Breast epithelium (tissue), 4 donors: ENCODE results near the gene KRTAP5-5. TPM values are rescaled to one million over a fixed set of nuclear protein-coding genes. Genes with fewer than 3 reads are reported as not detected.
"Not testable (repeated sequence)": the region's sequence is repeated elsewhere in the genome, so short reads cannot be mapped to it uniquely, and the experiment has no call there.

ENCODE experiments used
- DNase-seq, 2 donors: peaks; one replicate each; pipeline ENCODE4 v3.0.0-alpha.2; 2019; ENCODE audit warnings: low spot score in 2 of 2
- H3K27ac ChIP-seq, 2 donors: fragments of 200-600 bp; sonication (generic) in 1 of 2; one replicate each; pipeline ENCODE4 v1.5.1; 2016 to 2019; ENCODE audit warnings: mild to moderate bottlenecking in 1 of 2
- H3K27me3 ChIP-seq, 2 donors: fragments of 200-600 bp; sonication (generic) in 1 of 2; one replicate each; pipeline versions ENCODE4 v1.5.1 to v1.6.0; 2017 to 2019; ENCODE audit warnings: control low read depth in 1 of 2, mild to moderate bottlenecking in 1 of 2
- H3K36me3 ChIP-seq: fragments of 200-600 bp; one replicate; pipeline ENCODE4 v1.5.1; 2019
- H3K4me1 ChIP-seq, 2 donors: fragments of 200-600 bp; sonication (generic); one replicate each; pipeline ENCODE4 v1.5.1; 2016 to 2019; ENCODE audit warnings: control low read depth in 1 of 2
- H3K4me3 ChIP-seq, 3 donors: fragments of 200-600 bp; sonication (generic); 1 replicate in 2 of 3; 2 replicates in 1 of 3; pipeline ENCODE4 v1.5.1; 2016 to 2019; ENCODE audit warnings: mild to moderate bottlenecking in 3 of 3, moderate library complexity in 2 of 3
- H3K9me3 ChIP-seq, 2 donors: fragments of 200-600 bp; sonication (generic) in 1 of 2; one replicate each; pipeline ENCODE4 v1.5.1; 2016 to 2019; ENCODE audit warnings: control low read depth in 1 of 2
- CTCF ChIP-seq, 3 donors: fragments of 450-650 bp; IDR thresholded peaks; one replicate each; pipeline ENCODE4 v1.5.1; 2016 to 2017; ENCODE audit warnings: antibody characterized with exemption in 3 of 3, mild to moderate bottlenecking in 3 of 3, moderate library complexity in 3 of 3
- POLR2A ChIP-seq: fragments of 450-650 bp; IDR thresholded peaks from one replicate; pipeline ENCODE4 v1.6.1; 2016; ENCODE audit warnings: antibody characterized with exemption, mild to moderate bottlenecking, moderate library complexity
- POLR2AphosphoS5 ChIP-seq, 3 donors: sonication (generic); formaldehyde crosslinking; IDR thresholded peaks; one replicate each; pipeline ENCODE4 v1.6.1; 2017; ENCODE audit warnings: antibody characterized with exemption in 3 of 3
- intact Hi-C: fragments of 100-400 bp; cut with DNase I; formaldehyde crosslinking; loops from one replicate; pipeline ENCODE4 v1.15.1; 2023; ENCODE audit warnings: low total_unique reads
- total RNA-seq, 3 donors: library from RNA; depleted of rRNA; stranded (reverse); fragments of >200 nt; gene quantifications; one replicate each; pipeline ENCODE4 v1.1.0, GENCODE V29; 2016

Gene KRTAP5-5
- total RNA-seq, 3 donors from 2014 or later, result not detected

GRCh38 chr11:1660111-1660867 lies 30.7 kb downstream of the KRTAP5-5 start:
- no peak for TF ChIP-seq CTCF (IDR thresholded peaks at IDR 0.05)
- TF ChIP-seq POLR2A, result no peak
- TF ChIP-seq POLR2AphosphoS5 (IDR thresholded peaks at IDR 0.05), result no peak
- intact Hi-C loops, result no loop called here
- no peaks in the 10 kb centered on the region for H3K4me1 ChIP-seq
- no peaks in the 10 kb centered on the region for H3K9me3 ChIP-seq
- DNase-seq, result peak in 1 of 2 donors; percentile 36
- no peaks in the 10 kb centered on the region for H3K36me3 ChIP-seq
- peaks cover 0 to 39% of the 10 kb centered on the region in 2 donors for H3K27me3 ChIP-seq
- no peak overlapping the region for H3K4me3 ChIP-seq
- no peak overlapping the region for H3K27ac ChIP-seq

GRCh38 chr11:1661454-1662269 lies 32.1 kb downstream of the KRTAP5-5 start:
- DNase-seq, result peak in 1 of 2 donors; percentile 35
- H3K36me3 ChIP-seq, H3K9me3 ChIP-seq, H3K4me3 ChIP-seq, intact Hi-C loops, H3K27ac ChIP-seq, H3K4me1 ChIP-seq: not testable (repeated sequence)
- peaks cover 0 to 26% of the 10 kb centered on the region in 2 donors for H3K27me3 ChIP-seq

GRCh38 chr11:1662699-1663283 lies 33.2 kb downstream of the KRTAP5-5 start:
- DNase-seq, H3K9me3 ChIP-seq, H3K4me1 ChIP-seq, intact Hi-C loops, H3K4me3 ChIP-seq, H3K27ac ChIP-seq, H3K36me3 ChIP-seq: not testable (repeated sequence)
- peaks cover 0 to 23% of the 10 kb centered on the region in 2 donors for H3K27me3 ChIP-seq

GRCh38 chr11:1665313-1665712 lies 35.7 kb downstream of the KRTAP5-5 start:
- no peaks in the 10 kb centered on the region for H3K4me1 ChIP-seq
- DNase-seq, result no peak
- H3K9me3 ChIP-seq, result no peaks in the 10 kb centered on the region
- intact Hi-C loops, result no loop called here
- no peak overlapping the region for H3K4me3 ChIP-seq
- H3K27ac ChIP-seq, result no peak overlapping the region
- TF ChIP-seq POLR2A (no peak), POLR2AphosphoS5 (IDR thresholded peaks at IDR 0.05) (no peak), CTCF (IDR thresholded peaks at IDR 0.05) (no peak)
- no peaks in the 10 kb centered on the region for H3K36me3 ChIP-seq
- peaks cover 0 to 29% of the 10 kb centered on the region in 2 donors for H3K27me3 ChIP-seq

GRCh38 chr11:1667121-1667850 lies 37.7 kb downstream of the KRTAP5-5 start:
- H3K36me3 ChIP-seq, result no peaks in the 10 kb centered on the region
- no peak for DNase-seq
- no peaks in the 10 kb centered on the region for H3K4me1 ChIP-seq
- intact Hi-C loops, result no loop called here
- H3K27me3 ChIP-seq, result peaks cover 0 to 26% of the 10 kb centered on the region in 2 donors
- H3K9me3 ChIP-seq, result no peaks in the 10 kb centered on the region
- H3K27ac ChIP-seq, result no peak overlapping the region
- no peak for TF ChIP-seq POLR2AphosphoS5 (IDR thresholded peaks at IDR 0.05)
- no peak for TF ChIP-seq POLR2A
- TF ChIP-seq CTCF (IDR thresholded peaks at IDR 0.05), result no peak
- H3K4me3 ChIP-seq, result no peak overlapping the region
